ENCODE results near the gene MRPS17.

DNA sequence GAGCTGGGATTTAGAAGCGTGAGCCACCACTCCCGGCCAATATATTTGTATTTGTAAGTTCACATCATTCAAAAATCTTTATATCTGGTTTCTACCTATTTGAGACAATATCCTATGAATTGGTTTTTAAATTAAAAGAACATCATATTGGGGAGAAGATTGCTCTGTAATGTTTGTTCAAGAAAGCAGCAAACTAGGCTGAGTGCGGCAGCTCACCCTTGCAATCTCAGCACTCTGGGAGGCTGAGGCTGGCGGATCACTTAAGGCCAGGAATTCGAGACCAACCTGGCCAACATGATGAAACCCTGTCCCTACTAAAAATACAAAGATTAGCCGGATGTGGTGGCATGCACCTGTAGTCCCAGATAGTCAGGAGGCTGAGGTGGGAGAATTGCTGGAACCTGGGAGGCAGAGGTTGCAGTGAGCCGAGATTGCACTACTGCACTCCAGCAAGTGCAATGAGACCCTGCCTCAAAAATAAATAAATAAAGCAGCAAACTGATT lies 22.1 kb downstream of the MRPS17 start:
- TF ChIP-seq, protein P1, sequence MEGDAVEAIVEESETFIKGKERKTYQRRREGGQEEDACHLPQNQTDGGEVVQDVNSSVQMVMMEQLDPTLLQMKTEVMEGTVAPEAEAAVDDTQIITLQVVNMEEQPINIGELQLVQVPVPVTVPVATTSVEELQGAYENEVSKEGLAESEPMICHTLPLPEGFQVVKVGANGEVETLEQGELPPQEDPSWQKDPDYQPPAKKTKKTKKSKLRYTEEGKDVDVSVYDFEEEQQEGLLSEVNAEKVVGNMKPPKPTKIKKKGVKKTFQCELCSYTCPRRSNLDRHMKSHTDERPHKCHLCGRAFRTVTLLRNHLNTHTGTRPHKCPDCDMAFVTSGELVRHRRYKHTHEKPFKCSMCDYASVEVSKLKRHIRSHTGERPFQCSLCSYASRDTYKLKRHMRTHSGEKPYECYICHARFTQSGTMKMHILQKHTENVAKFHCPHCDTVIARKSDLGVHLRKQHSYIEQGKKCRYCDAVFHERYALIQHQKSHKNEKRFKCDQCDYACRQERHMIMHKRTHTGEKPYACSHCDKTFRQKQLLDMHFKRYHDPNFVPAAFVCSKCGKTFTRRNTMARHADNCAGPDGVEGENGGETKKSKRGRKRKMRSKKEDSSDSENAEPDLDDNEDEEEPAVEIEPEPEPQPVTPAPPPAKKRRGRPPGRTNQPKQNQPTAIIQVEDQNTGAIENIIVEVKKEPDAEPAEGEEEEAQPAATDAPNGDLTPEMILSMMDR (IDR thresholded peaks at IDR 0.05) = no peak
- no peak for TF ChIP-seq POLR2A (IDR thresholded peaks at IDR 0.05; ENCODE audit: low read depth)
- TF ChIP-seq POLR2AphosphoS5 (IDR thresholded peaks at IDR 0.05) = no peak
- no peak for TF ChIP-seq EP300 (IDR thresholded peaks at IDR 0.05)

Measured in esophagus muscularis mucosa (tissue), 4 donors.